Endothelial cell of umbilical vein (primary cell): ENCODE results near the gene NUDT8. TPM values are rescaled to one million over a fixed set of nuclear protein-coding genes. Genes with fewer than 3 reads are reported as not detected.

Experiments
- BruUV-seq: library from RNA; stranded (reverse); fragments of 400-500 nt; replicated peaks from 2 replicates; lab custom pipeline; 2021; lab: Mats Ljungman, UMichigan
- CTCF ChIA-PET: fragments of 300-600, 350-600 bp; sonication (Branson Sonifier 250); formaldehyde crosslinking; loops from one replicate; lab custom pipeline; 2021; ENCODE audit warnings: antibody characterized with exemption, inconsistent platforms; lab: Charles Lee
- POLR2A ChIA-PET: fragments of 300-600, 350-600 bp; sonication (Branson Sonifier 250); formaldehyde crosslinking; loops from one replicate; lab custom pipeline; 2021; ENCODE audit warnings: antibody characterized with exemption, inconsistent platforms; lab: Charles Lee
- DNase-seq: peaks from one replicate; pipeline ENCODE4 v3.0.0-alpha.2; 2011; ENCODE audit warnings: low read depth, low spot score
- FAIRE-seq: peaks from 2 replicates; lab custom pipeline; 2011; peaks lifted over from hg19 to GRCh38; lab: Jason Lieb, UNC
- H2AFZ ChIP-seq: 2 replicates; pipeline ENCODE4 v1.6.0; 2012; ENCODE audit warnings: low read depth, low read length, control low read depth, inconsistent platforms
- H3K27ac ChIP-seq: 2 replicates; pipeline ENCODE4 v1.5.1; 2011; ENCODE audit warnings: low read depth, mild to moderate bottlenecking, control low read depth, low read length, moderate library complexity; ENCODE audit not compliant: insufficient read depth
- H3K27me3 ChIP-seq, 2 experiments: 2 replicates each; pipeline versions ENCODE4 v1.6.0 to v1.6.1; 2011; ENCODE audit warnings: low read length in 2 of 2, mixed read lengths in 1 of 2; ENCODE audit not compliant: control insufficient read depth in 2 of 2, insufficient read depth in 2 of 2
- H3K36me3 ChIP-seq, 2 experiments: 2 replicates in 1 of 2; 3 replicates in 1 of 2; pipeline ENCODE4 v1.5.1; 2011; ENCODE audit warnings: low read length in 2 of 2, mild to moderate bottlenecking in 1 of 2, moderate library complexity in 1 of 2; ENCODE audit not compliant: control insufficient read depth in 2 of 2, insufficient read depth in 2 of 2; ENCODE audit errors: extremely low read depth in 1 of 2
- H3K4me1 ChIP-seq: 3 replicates; pipeline ENCODE4 v1.5.1; 2011; ENCODE audit warnings: mild to moderate bottlenecking, low read length; ENCODE audit not compliant: control insufficient read depth, insufficient read depth; ENCODE audit errors: extremely low read depth
- H3K4me2 ChIP-seq: 2 replicates; pipeline ENCODE4 v1.6.1; 2011; ENCODE audit warnings: low read length, control low read depth, mixed read lengths; ENCODE audit not compliant: insufficient read depth
- H3K4me3 ChIP-seq, 3 experiments: fragments of 200-600 bp in 1 of 3; sonication (generic), shearing (Covaris generic) in 1 of 3; replicated peaks in 1 of 3; 2 replicates each; pipeline ENCODE4 v1.5.1; 2011 to 2016; ENCODE audit warnings: control low read depth in 3 of 3, low read length in 3 of 3, mild to moderate bottlenecking in 2 of 3, inconsistent platforms in 1 of 3, low read depth in 1 of 3, moderate library complexity in 1 of 3; ENCODE audit not compliant: insufficient read depth in 1 of 3
- H3K79me2 ChIP-seq: 2 replicates; pipeline ENCODE4 v1.6.0; 2012; ENCODE audit warnings: low read length, inconsistent platforms; ENCODE audit not compliant: control insufficient read depth, insufficient read depth
- H3K9ac ChIP-seq: replicated peaks from 2 replicates; pipeline ENCODE3; 2011; ENCODE audit warnings: low read length, control low read depth; ENCODE audit not compliant: insufficient read depth; ENCODE audit errors: extremely low read depth
- H3K9me1 ChIP-seq: replicated peaks from 3 replicates; pipeline ENCODE4 v1.6.0; 2011; ENCODE audit warnings: mild to moderate bottlenecking, low read length; ENCODE audit not compliant: control insufficient read depth, insufficient read depth; ENCODE audit errors: extremely low read depth
- H3K9me3 ChIP-seq: replicated peaks from 2 replicates; pipeline ENCODE4 v1.5.1; 2012; ENCODE audit warnings: low read length, inconsistent platforms; ENCODE audit not compliant: control insufficient read depth, insufficient read depth
- H4K20me1 ChIP-seq: replicated peaks from 2 replicates; pipeline ENCODE3; 2011; ENCODE audit warnings: mild to moderate bottlenecking, low read length; ENCODE audit not compliant: control insufficient read depth, insufficient read depth; ENCODE audit errors: extremely low read depth
- CTCF ChIP-seq, 2 donors: IDR thresholded peaks; 1 replicate in 1 of 2; 2 replicates in 1 of 2; pipeline ENCODE4 v1.5.1; 2011; ENCODE audit warnings: low read length in 2 of 2, mild to moderate bottlenecking in 2 of 2, moderate library complexity in 2 of 2, control low read depth in 1 of 2, inconsistent platforms in 1 of 2, low read depth in 1 of 2; ENCODE audit not compliant: insufficient read depth in 1 of 2; ENCODE audit errors: extremely low read depth in 1 of 2
- EZH2 ChIP-seq: IDR thresholded peaks from 2 replicates; pipeline ENCODE4 v1.6.1; 2012; ENCODE audit warnings: borderline replicate concordance, low read depth, mild to moderate bottlenecking, moderate library complexity, low read length, inconsistent platforms; ENCODE audit not compliant: severe bottlenecking
- FOS ChIP-seq: IDR thresholded peaks from 2 replicates; pipeline ENCODE4 v1.6.1; 2011; ENCODE audit warnings: mild to moderate bottlenecking, low read length, moderate library complexity, borderline replicate concordance; ENCODE audit not compliant: insufficient read depth
- GATA2 ChIP-seq: IDR thresholded peaks from 2 replicates; pipeline ENCODE4 v1.7.0; 2011; ENCODE audit warnings: low read depth, mild to moderate bottlenecking, moderate library complexity, mixed read lengths, low read length; ENCODE audit not compliant: insufficient read length, insufficient read depth
- JUN ChIP-seq: IDR thresholded peaks from 2 replicates; pipeline ENCODE4 v1.6.1; 2011; ENCODE audit warnings: borderline replicate concordance, low read depth; ENCODE audit not compliant: insufficient read length, insufficient read depth
- MAX ChIP-seq: IDR thresholded peaks from 2 replicates; pipeline ENCODE4 v1.6.1; 2011; ENCODE audit not compliant: insufficient read depth, insufficient read length
- MYC ChIP-seq: IDR thresholded peaks from one replicate; pipeline ENCODE4 v1.6.1; 2011; ENCODE audit warnings: mild to moderate bottlenecking, low read depth, low read length
- POLR2A ChIP-seq: IDR thresholded peaks from 2 replicates; pipeline ENCODE4 v1.6.1; 2012; ENCODE audit warnings: low read depth, mild to moderate bottlenecking, control low read depth, low read length
- POLR2AphosphoS5 ChIP-seq: IDR thresholded peaks from 2 replicates; pipeline ENCODE4 v1.6.1; 2012; ENCODE audit warnings: low read depth, mild to moderate bottlenecking, control low read depth, low read length, moderate library complexity; ENCODE audit not compliant: insufficient read depth
- dilution Hi-C: fragments of 300-500 bp; cut with MboI; formaldehyde crosslinking; loops from one replicate; pipeline ENCODE4 v1.15.0; 2019; ENCODE audit warnings: low sequenced_read_pairs; ENCODE audit not compliant: extremely low pct_ligation_motif_present
- intact Hi-C: fragments of 100-400 bp; cut with micrococcal nuclease; formaldehyde crosslinking; loops from one replicate; pipeline ENCODE4 v1.10.0; 2022
- polyA plus RNA-seq, 4 experiments: library from polyadenylated mRNA; depleted of rRNA in 3 of 4; stranded (reverse) in 3 of 4; unstranded in 1 of 4; fragments of >200 nt; gene quantifications; 2 replicates each; pipeline versions ENCODE4 v1.2.1 to v1.2.3, GENCODE V29; 2011 to 2012; ENCODE audit warnings: missing spikeins in 1 of 4
- total RNA-seq: library from RNA; stranded (reverse); gene quantifications from 2 replicates; pipeline ENCODE4 v1.2.3, GENCODE V29; 2021

NUDT8 gene
- total and polyA plus RNA-seq, 2 donors (not counting 3 experiments of a cell fraction or from before 2014, with no cell fraction given), result 14.1 to 20.4 TPM

GRCh38 chr11:67630943-67631331, 1.2 kb upstream of the NUDT8 start:
- no peak for DNase-seq
- BruUV-seq, result no TSS peak
- dilution Hi-C loops (no loop called here), intact Hi-C loops (loop anchor here (1.0 to 2.0 kb wide), 3 partner anchors 28 to 174 kb away; no protein-coding TSS in a partner anchor)
- ChIA-PET CTCF (interaction anchor here (1.0 to 6.6 kb wide), 8 partner anchors 10 to 75 kb away, joined by 3 to 98 read pairs (median 9); no protein-coding TSS in a partner anchor), POLR2A (no interaction called here)
- Histone ChIP-seq H3K27ac (peak overlapping the region; percentile 58), H3K9ac (peak overlapping the region; percentile 68), H3K9me3 (no peaks in the 10 kb centered on the region), H3K79me2 (no peaks in the 10 kb centered on the region), H3K9me1 (no peaks in the 10 kb centered on the region), H3K4me3 (peak overlapping the region in 2 of 3 experiments; percentile 55 to 60), H4K20me1 (no peaks in the 10 kb centered on the region), H3K36me3 (no peaks in the 10 kb centered on the region), H2AFZ (peak overlapping the region; percentile 98), H3K27me3 (no peaks in the 10 kb centered on the region), H3K4me1 (peaks cover 4% of the 10 kb centered on the region), H3K4me2 (peak overlapping the region; percentile 76)
- TF ChIP-seq EZH2, result no peak
- no peak for TF ChIP-seq MAX
- no peak for TF ChIP-seq GATA2
- no peak for TF ChIP-seq MYC
- no peak for TF ChIP-seq POLR2AphosphoS5
- TF ChIP-seq CTCF (IDR thresholded peaks at IDR 0.05; ENCODE audit: extremely low read depth in 1 of 2, insufficient read depth in 1 of 2, low read depth in 1 of 2, low read length in 2 of 2), result no peak
- TF ChIP-seq JUN, result no peak
- no peak for TF ChIP-seq POLR2A
- no peak for TF ChIP-seq FOS
- FAIRE-seq, result no peak
